Esophagus (tissue), 2 donors: Measurements from ENCODE around the gene TMEM213. TPM values are rescaled to one million over a fixed set of nuclear protein-coding genes. Genes with fewer than 3 reads are reported as not detected.
"Not testable (repeated sequence)": the region's sequence is repeated elsewhere in the genome, so short reads cannot be mapped to it uniquely, and the experiment has no call there.

Experiments used
- H3K27ac ChIP-seq, 2 donors: one replicate each; pipeline ENCODE4 v1.5.1; 2013; ENCODE audit warnings: low read depth in 2 of 2, mild to moderate bottlenecking in 2 of 2, inconsistent platforms in 1 of 2, low read length in 1 of 2, moderate library complexity in 1 of 2
- H3K27me3 ChIP-seq, 2 donors: one replicate each; pipeline ENCODE4 v1.6.1; 2013; ENCODE audit warnings: low read length in 2 of 2, control low read depth in 1 of 2, mild to moderate bottlenecking in 1 of 2; ENCODE audit not compliant: insufficient read depth in 2 of 2, control insufficient read depth in 1 of 2
- H3K36me3 ChIP-seq, 2 donors: one replicate each; pipeline ENCODE4 v1.6.1; 2013; ENCODE audit warnings: low read length in 1 of 2; ENCODE audit not compliant: control insufficient read depth in 2 of 2, insufficient read depth in 2 of 2
- H3K4me1 ChIP-seq, 2 donors: one replicate each; pipeline ENCODE4 v1.6.1; 2013; ENCODE audit warnings: low read length in 1 of 2; ENCODE audit not compliant: control insufficient read depth in 2 of 2, insufficient read depth in 2 of 2
- H3K4me3 ChIP-seq, 2 donors: one replicate each; pipeline ENCODE4 v1.5.1; 2013; ENCODE audit warnings: low read length in 2 of 2, mild to moderate bottlenecking in 2 of 2, low read depth in 1 of 2, moderate library complexity in 1 of 2
- H3K9me3 ChIP-seq, 2 donors: one replicate each; pipeline ENCODE4 v1.6.1; 2013; ENCODE audit warnings: mild to moderate bottlenecking in 2 of 2, low read depth in 1 of 2, low read length in 1 of 2, moderate library complexity in 1 of 2; ENCODE audit not compliant: control insufficient read depth in 2 of 2, insufficient read depth in 1 of 2
- WGBS, 2 donors: extraction: QIAGEN DNeasy Blood & Tissue Kit; methylation state at CpG; one replicate each; pipeline ENCODE4 v1.1.7; 2013; 5-methylcytosine and 5-hydroxymethylcytosine counted together
- polyA plus RNA-seq, 2 donors: library from polyadenylated mRNA; stranded (reverse); fragments of 200-250 nt; gene quantifications; one replicate each; pipeline ENCODE4 v1.2.3, GENCODE V29; 2013
- donor health status: healthy with polysubstance abuse.
- donor health status: Bipolar disorder and iron deficiency.

TMEM213 gene
- polyA plus RNA-seq, 2 donors: not detected

- H3K4me3 ChIP-seq, H3K27me3 ChIP-seq, H3K36me3 ChIP-seq, H3K9me3 ChIP-seq, H3K4me1 ChIP-seq, H3K27ac ChIP-seq: not testable (repeated sequence)
- WGBS, 2 donors: 92 to 94% methylated on average over 1 to 2 of the region's 2 CpGs
Observed at GRCh38 chr7:138811327-138811726, 13.5 kb downstream of the TMEM213 start.

GRCh38 chr7:138813945-138814344 is 16.2 kb downstream of the TMEM213 start:
- no peak overlapping the region for H3K4me3 ChIP-seq
- no peaks in the 10 kb centered on the region for H3K27me3 ChIP-seq
- no peaks in the 10 kb centered on the region for H3K36me3 ChIP-seq
- 67 to 83% methylated on average over 2 of the region's 2 CpGs for WGBS, 2 donors
- peaks cover 0 to 3% of the 10 kb centered on the region in 2 donors for H3K9me3 ChIP-seq
- H3K4me1 ChIP-seq: no peaks in the 10 kb centered on the region
- no peak overlapping the region for H3K27ac ChIP-seq

- WGBS, 2 donors: 77 to 88% methylated on average over 1 of the region's 1 CpG
- no peaks in the 10 kb centered on the region for H3K27me3 ChIP-seq
Observed at GRCh38 chr7:138814816-138815332, 17.1 kb downstream of the TMEM213 start.

GRCh38 chr7:138816650-138817049 is 18.9 kb downstream of the TMEM213 start:
- Histone ChIP-seq H3K9me3 (peaks cover 0 to 3% of the 10 kb centered on the region in 2 donors), H3K27ac (no peak overlapping the region), H3K4me3 (no peak overlapping the region), H3K36me3 (no peaks in the 10 kb centered on the region), H3K4me1 (no peaks in the 10 kb centered on the region), H3K27me3 (no peaks in the 10 kb centered on the region)
- WGBS, 2 donors: 81 to 86% methylated on average over 1 of the region's 1 CpG

More at GRCh38 chr7:138814816-138815332, 17.1 kb downstream of the TMEM213 start:
- Histone ChIP-seq H3K4me3 (no peak overlapping the region), H3K9me3 (peaks cover 0 to 3% of the 10 kb centered on the region in 2 donors), H3K4me1 (no peaks in the 10 kb centered on the region), H3K36me3 (no peaks in the 10 kb centered on the region), H3K27ac (no peak overlapping the region)

- H3K27me3 ChIP-seq: no peaks in the 10 kb centered on the region
- H3K36me3 ChIP-seq: no peaks in the 10 kb centered on the region
- H3K4me3 ChIP-seq: no peak overlapping the region
- no peak overlapping the region for H3K27ac ChIP-seq
- no peaks in the 10 kb centered on the region for H3K4me1 ChIP-seq
- peaks cover 0 to 3% of the 10 kb centered on the region in 2 donors for H3K9me3 ChIP-seq
- WGBS, 2 donors: 82 to 88% methylated on average over 3 of the region's 3 CpGs
Observed at GRCh38 chr7:138819625-138820024, 21.8 kb downstream of the TMEM213 start.

GRCh38 chr7:138821912-138822311 is 24.1 kb downstream of the TMEM213 start:
- Histone ChIP-seq H3K9me3 (peaks cover 0 to 3% of the 10 kb centered on the region in 2 donors), H3K27ac (no peak overlapping the region), H3K4me1 (no peaks in the 10 kb centered on the region), H3K4me3 (no peak overlapping the region), H3K36me3 (no peaks in the 10 kb centered on the region), H3K27me3 (no peaks in the 10 kb centered on the region)
- WGBS, 2 donors: 91 to 92% methylated on average over 7 of the region's 7 CpGs

GRCh38 chr7:138822867-138823535 is 25.2 kb downstream of the TMEM213 start:
- Histone ChIP-seq H3K27ac (no peak overlapping the region), H3K27me3 (no peaks in the 10 kb centered on the region), H3K36me3 (no peaks in the 10 kb centered on the region), H3K9me3 (peaks cover 0 to 3% of the 10 kb centered on the region in 2 donors), H3K4me1 (no peaks in the 10 kb centered on the region), H3K4me3 (no peak overlapping the region)
- WGBS, 2 donors: 91 to 96% methylated on average over 11 of the region's 11 CpGs

- H3K27me3 ChIP-seq: no peaks in the 10 kb centered on the region
- no peaks in the 10 kb centered on the region for H3K9me3 ChIP-seq
- no peak overlapping the region for H3K4me3 ChIP-seq
- H3K27ac ChIP-seq: no peak overlapping the region
- no peaks in the 10 kb centered on the region for H3K36me3 ChIP-seq
- no peaks in the 10 kb centered on the region for H3K4me1 ChIP-seq
- WGBS, 2 donors: 79 to 84% methylated on average over 11 of the region's 11 CpGs
Observed at GRCh38 chr7:138825049-138825721, 27.4 kb downstream of the TMEM213 start.

- Histone ChIP-seq H3K4me1 (no peaks in the 10 kb centered on the region), H3K27ac (no peak overlapping the region), H3K4me3 (no peak overlapping the region), H3K9me3 (no peaks in the 10 kb centered on the region), H3K27me3 (no peaks in the 10 kb centered on the region), H3K36me3 (no peaks in the 10 kb centered on the region)
- WGBS, 2 donors: 33 to 42% methylated on average over 2 of the region's 2 CpGs
Observed at GRCh38 chr7:138828302-138828701, 30.5 kb downstream of the TMEM213 start.
